Activated naive CD4-positive, alpha-beta T cell treated with anti-CD3 and anti-CD28 coated beads for 36 hours (primary cell): Measurements from ENCODE around the gene MSH2. TPM values are rescaled to one million over a fixed set of nuclear protein-coding genes. Genes with fewer than 3 reads are reported as not detected.

Experiments
- CTCF ChIA-PET: fragments of 350-600 bp; sonication (Branson Sonifier 250); formaldehyde crosslinking; loops from one replicate; lab custom pipeline; 2021; ENCODE audit warnings: antibody characterized with exemption; lab: Charles Lee
- DNase-seq: peaks from one replicate; pipeline ENCODE4 v3.0.0-alpha.2; 2020
- H3K27ac Mint-ChIP-seq: one replicate; pipeline ENCODE4 v1.8.0; 2021; ENCODE audit warnings: mild to moderate bottlenecking, mixed read lengths
- H3K27me3 Mint-ChIP-seq: one replicate; pipeline ENCODE4 v1.8.0; 2021; ENCODE audit warnings: low read depth, mixed read lengths
- H3K36me3 Mint-ChIP-seq: one replicate; pipeline ENCODE4 v1.8.0; 2021; ENCODE audit warnings: low read depth, mixed read lengths
- H3K4me1 Mint-ChIP-seq: one replicate; pipeline ENCODE4 v1.8.0; 2021; ENCODE audit warnings: low read depth, mixed read lengths
- H3K4me3 Mint-ChIP-seq: one replicate; pipeline ENCODE4 v1.8.0; 2021; ENCODE audit warnings: mild to moderate bottlenecking, moderate library complexity, mixed read lengths
- H3K9me3 Mint-ChIP-seq: one replicate; pipeline ENCODE4 v1.8.0; 2021; ENCODE audit warnings: mixed read lengths
- intact Hi-C: fragments of 100-400 bp; cut with micrococcal nuclease; formaldehyde crosslinking; loops from one replicate; pipeline ENCODE4 v1.15.1; 2023
- microRNA-seq: library from miRNA; unstranded; fragments of <30 nt; microRNA quantifications from one replicate; pipeline ENCODE4 v1.2.0, GENCODE V29; 2022; ENCODE audit warnings: borderline microRNAs expressed, borderline replicate concordance
- total RNA-seq, 2 experiments: library from RNA; stranded (reverse); gene quantifications; one replicate each; pipeline ENCODE4 v1.2.3, GENCODE V29; 2021

Gene MSH2
- total RNA-seq, 2 experiments from 2014 or later, result 42.7 to 43.3 TPM

DNA sequence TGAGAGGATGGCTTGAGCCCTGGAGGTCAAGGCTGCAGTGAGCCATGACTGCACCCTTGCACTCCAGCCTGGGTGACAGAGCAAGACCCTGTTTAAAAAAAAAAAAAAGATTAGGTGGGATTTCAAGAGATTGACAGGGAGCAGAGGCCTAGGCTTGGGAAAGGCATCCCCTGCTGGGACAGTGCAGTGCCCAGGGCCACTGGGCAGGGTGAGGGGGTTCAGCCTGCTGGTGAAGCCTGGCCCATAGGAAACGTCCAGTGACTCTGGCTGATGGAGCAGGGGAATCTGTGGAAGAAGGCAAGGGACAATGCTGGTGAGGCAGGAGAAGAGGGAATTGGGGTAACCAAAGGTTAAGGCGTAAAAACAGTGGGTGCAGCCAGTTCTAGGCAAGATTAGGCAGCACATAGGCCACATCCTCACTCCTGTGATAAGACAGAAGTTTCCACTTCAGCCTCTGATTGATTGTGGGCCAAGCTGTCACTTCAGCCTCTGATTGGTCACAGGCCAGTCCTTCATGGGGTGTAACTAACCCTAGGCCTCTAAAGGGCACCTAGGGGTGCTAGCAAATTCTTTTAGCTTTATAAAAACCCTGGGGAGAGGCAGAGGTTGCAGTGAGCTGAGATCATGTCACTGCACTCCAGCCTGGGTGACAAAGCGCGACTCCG is 128.6 kb downstream of the MSH2 start:
- Mint-ChIP-seq H3K36me3 (no peaks in the 10 kb centered on the region), H3K4me1 (no peaks in the 10 kb centered on the region), H3K27me3 (no peaks in the 10 kb centered on the region), H3K27ac (no peak overlapping the region), H3K4me3 (no peak overlapping the region), H3K9me3 (no peaks in the 10 kb centered on the region)
- CTCF ChIA-PET, result no interaction called here
- no peak for DNase-seq
- intact Hi-C loops, result no loop called here

Small RNA genes lying within 50 kb of the gene (microRNA-seq; reads per million reads assigned to microRNA genes)
- gene MIR559, result not detected

Other genes with a start within 250 kb of the MSH2 start
- gene STPG4, start 247.8 kb upstream of the MSH2 start, total RNA-seq, result under 1 TPM in 1 of 2 experiments, not detected in 1; 0.27 TPM
- 100 to 1,000 TPM; 445 to 449 TPM for gene CALM2, start 226.6 kb upstream of the MSH2 start, total RNA-seq
- gene EPCAM, start 33.8 kb upstream of the MSH2 start, total RNA-seq, result under 1 TPM; 0.17 to 0.30 TPM
- under 1 TPM; 0.17 to 0.30 TPM for gene KCNK12, start 167.8 kb downstream of the MSH2 start, total RNA-seq